ENCODE results near the gene GHRH.
A peak's percentile ranks its signal among the peaks of the same experiment; 100 is the strongest.

GHRH gene

DNA sequence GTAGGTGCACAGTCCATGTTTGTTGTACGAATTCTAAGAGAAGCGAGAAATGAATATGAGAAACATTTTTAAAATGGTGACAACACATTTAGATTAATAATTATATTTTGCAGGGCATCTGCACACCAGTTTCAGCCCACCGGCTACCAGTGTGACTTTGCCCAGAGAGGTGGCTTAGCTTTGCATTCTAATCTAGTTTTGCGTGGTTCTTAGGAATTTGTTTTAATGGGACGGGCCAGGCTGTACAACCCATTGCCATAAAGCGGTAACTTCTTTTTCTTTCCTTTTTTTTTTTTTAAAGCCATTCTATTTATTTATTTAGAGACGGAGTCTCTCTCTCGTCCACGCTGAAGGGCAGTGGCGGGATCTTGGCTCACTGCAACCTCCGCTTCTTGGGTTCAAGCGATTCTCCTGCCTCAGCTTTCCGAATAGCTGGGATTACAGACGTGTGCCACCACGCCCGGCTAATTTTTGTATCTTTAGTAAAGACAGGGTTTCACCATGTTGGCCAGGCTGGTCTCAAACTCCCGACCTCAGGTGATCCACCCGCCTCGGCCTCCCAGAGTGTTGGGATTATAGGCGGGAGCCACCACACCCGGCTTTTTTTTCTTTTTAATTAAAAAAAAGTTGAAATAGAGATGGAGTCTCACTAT lies 28.7 kb upstream of the GHRH start:
- DNase-seq, result no peak

DNA sequence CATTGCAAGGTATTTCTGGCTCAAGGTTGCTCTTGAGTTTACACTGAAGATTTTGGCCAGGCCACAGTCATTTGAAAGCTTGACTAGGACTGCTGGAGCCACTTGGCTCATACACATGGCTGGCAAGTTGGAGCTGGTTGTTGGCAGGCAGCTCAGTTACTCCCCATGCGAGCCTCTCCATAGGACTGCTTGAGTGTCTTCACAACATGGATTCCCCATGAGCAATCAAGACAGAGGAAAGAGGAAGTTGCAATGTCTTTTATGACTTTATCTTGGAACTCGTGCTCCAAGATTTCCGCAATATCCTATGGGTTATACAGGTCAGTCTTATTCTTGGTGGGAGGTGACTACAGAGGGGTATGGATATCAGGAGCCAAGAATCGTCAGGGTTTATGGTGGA lies 26.5 kb upstream of the GHRH start:
- no peak for DNase-seq

DNA sequence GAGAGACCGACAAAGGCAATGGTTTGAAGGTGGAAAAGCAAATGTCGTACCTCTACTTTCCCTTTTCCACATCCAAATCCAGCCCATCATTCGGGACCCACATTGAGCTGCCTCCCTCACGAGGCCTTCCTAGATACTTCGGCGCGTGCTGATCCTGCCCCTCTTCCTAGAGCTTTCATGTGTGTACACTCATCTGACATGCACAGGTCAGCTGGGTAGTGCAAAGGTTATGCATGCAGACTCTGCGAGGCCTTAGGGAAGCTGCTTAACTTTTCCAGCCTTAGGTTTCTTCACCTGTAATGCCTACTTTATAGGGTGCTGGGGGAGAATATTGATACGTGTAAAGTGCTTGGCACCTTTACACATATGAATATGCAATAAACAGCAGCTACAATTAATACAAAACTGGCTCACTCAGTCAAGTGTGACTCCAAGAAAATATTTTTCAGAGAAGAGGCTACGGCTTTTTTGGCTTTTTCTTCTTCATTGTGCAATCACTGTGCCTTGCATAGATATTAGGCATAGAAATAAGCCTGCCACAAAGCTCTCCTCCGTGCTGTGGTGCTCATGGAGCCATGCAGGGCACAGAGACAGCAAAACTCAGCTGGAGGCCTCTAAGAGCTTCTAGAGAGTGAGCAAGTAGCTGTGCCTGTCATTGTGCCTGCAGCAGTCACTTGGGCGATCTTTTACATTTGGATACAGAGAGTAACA lies 24.2 kb upstream of the GHRH start:
- no peak for DNase-seq

DNA sequence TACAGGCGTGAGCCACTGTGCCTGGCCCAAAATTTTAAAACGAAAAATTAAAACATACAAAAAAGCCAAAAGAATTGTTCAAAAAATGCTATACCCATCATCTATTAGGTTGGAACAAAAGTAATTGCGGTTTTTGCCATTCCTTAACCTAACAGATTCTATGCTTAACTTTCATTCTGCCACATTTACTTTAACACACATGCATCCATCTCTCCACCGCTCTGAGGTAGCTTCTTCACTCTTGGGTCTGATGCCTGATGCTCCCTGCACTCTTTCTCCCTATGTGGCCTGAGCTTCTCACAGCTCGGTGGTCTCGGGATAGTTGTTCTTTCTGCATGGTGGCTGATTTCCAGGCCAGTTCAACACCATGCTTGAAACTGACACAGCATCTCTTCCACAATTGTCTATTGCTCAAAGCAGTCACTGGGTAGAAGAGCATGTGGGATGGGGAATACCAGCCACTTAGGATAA lies 23.1 kb upstream of the GHRH start:
- no peak for DNase-seq

DNA sequence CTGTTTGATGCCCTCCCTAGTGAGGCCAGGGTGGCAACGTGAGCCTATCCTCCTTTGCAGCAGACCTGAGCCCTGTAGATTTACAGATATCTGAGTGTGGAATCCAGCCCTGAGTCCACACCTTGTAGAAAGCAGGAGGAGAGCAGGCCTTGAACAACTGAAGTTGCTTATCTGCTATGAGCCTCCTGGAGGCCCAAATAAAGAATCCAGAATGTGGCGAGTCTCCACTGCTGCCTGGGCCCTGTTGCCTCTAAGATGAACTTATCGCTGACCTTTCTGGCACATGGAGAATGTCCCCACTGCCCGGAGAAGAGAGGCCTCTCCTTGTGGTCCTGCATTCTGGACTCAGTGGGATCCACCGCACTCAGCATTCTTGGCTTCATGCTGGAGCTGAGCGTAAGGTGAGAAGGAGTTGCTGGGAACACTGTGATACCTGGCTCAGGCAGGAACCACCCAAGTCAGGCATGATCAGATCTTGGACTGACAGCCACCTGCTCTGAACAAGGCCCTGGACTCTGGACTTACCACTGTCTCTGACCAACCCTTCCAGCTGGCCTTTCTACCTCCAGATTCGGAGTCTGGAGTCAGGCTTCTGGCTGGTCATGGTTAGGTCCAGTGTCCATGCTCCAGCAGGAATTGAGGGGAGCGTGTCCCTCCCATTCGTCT lies 22.0 kb upstream of the GHRH start:
- DNase-seq, result no peak

DNA sequence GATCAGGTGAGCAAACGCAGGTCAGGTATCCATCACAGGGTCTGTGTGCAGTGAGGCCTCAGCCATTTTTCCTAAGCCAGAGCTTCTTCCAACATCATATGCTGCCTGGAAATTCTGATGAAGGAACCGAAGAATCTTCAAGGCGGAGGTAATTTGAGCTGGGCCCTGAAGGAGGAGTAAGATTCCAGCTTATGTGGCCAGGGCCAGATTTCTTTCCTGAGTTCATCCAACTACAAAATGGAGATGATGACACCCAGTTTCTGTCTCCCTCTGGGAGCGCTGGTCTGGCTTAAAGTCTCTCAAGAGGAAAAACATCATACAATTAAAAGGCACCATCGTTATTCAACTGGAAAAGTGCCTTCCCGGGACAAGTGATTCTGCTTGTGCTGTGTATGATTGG lies 20.9 kb upstream of the GHRH start:
- no peak for DNase-seq

DNA sequence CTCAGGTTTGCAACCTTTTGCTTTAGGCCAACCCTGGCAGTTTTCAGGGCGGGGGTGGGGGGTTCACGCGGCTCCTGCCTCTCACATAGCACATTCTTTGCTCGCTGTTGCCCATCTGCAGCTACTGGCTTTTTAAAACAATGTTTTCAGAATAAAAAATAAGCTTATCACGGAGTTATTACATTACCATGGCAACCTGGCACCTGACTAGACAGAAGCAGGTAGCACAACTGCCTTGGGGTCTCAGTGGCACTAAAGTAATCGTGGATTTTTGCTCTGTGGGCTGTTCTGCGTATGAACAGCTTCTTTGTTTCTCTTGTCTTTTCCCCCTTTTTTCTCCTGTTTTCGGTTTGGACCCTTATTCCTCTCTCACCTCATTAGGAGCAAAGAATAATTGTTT lies 18.8 kb upstream of the GHRH start:
- DNase-seq, result no peak

DNA sequence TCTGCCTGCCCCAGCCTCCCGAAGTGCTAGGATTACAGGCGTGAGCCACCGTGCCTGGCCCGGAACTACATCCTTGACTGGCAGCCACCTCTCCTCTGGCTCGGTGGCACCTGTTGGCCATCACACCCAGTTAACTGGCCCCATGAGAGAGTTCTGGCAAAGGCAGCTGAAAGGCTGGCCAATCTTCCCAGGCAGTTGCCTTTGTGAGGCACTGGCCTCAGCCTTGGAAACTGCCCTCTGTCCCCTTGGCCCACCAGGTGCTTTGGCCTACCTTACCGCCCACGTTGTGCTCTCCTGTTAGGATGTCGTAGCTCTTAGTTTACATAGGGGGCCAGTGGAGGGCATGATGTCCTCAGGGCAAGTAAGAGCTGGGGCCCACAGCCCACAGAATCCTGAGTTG lies 18.2 kb upstream of the GHRH start:
- DNase-seq, result no peak

DNA sequence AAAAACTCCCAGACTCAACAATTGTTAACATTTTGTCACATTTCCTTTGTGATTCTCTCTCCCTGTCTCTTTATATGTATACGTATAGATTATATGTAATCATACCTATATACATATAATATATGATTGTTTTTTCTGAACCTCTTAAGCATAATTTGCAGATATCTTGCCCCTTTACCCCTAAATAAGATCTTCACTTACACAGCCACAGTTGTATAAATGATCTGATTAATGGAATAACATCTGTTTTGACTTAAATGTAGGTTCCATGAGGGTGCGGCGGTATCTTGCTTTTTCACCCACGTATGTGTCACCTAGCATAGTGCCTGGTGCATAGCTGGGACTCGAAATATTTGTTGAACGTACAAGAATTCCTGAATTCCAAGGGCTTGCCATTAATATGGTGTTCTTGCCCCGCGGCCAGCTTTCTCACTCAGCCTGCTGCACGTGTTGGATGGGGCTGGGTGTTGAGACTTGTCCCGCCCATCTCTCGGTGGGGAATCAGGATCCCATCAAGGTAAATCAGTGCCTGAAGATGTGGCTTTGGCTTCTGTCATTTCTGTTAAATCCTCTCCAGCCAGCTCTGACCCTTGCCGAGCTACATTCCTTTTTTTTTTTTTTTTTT lies 17.5 kb upstream of the GHRH start:
- no peak for DNase-seq

DNA sequence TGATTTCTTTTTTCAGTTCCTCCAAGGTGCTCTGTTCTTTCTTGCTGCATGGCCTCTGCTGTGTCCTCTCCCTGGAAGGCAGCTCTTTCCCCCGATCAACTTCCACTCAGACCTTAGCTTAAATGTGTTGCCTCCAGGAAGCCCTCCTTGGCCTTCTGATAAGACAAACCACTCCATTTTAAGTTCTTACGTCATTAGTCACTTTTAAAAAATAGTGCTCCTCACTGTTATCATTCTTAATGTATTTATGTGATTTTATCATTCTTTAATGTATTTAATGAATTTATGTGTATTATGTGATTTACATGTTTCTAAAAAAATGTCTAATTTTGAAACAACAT lies 15.6 kb upstream of the GHRH start:
- no peak for DNase-seq

DNA sequence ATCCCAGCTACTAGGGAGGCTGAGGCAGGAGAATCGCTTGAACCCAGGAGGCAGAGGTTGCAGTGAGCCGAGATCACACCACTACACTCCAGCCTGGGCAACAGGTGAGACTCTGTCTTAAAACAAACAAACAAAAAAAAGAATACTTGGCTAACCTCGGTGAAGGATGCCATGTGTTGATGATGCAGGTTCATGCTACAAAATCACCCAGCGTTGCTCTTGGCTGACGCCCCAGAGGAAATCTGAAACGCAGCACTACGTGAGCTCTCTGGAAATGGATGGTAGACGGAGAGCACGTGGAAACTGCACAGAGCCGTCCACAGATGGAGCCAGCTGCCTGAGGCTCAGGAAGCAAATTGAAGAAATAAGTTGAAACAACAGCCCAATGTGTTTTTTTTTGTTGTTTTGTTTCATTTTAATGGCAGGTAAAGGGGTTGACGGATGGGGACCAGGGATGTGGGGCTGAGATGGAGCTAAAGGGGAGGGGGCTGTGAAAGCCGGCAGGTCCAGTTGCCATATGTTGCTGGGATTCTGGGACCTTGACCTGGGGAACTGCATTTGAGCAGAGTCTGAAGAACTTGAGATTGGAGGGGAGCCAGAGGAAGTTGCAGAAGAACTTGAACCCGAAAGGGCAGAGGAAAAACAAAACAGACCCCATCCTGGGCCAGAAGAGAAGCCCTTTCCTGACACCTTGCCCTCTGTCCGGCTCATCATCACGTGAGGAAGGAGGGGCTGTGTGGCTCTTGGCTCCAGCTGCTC lies 15.1 kb upstream of the GHRH start:
- no peak for DNase-seq

DNA sequence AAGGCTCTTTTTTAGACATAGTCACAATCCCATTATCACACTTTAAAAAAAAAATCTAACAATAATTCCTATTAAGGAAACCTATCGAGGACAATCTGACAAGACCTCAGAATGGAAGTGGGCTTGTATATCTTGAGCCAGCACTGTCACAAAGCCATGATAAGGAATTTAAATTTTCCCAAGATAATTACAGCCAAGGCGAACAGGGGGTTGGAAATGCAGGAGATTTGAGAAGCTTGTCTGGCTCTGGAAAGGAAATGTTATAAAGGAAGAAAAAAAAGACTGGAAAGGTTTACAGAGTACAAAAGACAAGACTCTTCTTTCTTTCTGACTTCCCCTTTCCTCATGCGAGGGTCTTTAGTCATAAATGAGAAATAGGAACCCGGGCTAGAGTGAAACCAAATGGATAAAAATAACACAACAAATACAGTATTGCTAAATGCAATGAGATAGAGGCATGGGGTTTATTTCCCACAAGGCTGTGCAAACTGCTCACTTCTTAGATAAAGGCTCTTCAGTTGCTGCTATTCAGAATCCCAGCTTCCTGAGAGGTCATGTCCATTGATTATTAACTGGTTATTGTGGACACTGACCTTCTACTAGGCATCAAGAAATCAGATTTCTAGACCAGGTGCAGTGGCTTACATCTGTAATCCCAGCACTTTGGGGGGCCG lies 13.4 kb upstream of the GHRH start:
- no peak for DNase-seq

DNA sequence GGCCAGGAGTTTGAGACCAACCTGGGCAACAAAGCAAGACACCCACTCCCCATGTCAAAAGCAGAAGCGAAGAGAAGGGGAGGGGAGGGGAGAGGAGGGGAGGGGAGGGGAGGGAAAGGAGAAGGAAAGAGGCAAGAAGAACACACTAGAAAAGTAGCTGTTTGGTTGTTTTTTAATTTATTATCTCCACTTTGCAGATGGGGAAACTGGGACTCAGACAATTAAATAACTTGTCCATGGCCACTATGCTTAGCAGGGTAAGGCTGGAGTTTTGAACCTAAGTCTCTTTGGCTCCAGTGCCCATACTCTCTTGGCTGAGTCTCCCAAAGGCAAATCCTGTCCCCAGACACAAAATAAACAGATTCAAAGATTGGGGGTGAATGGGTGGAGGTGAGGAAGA lies 12.4 kb upstream of the GHRH start:
- DNase-seq, result no peak

DNA sequence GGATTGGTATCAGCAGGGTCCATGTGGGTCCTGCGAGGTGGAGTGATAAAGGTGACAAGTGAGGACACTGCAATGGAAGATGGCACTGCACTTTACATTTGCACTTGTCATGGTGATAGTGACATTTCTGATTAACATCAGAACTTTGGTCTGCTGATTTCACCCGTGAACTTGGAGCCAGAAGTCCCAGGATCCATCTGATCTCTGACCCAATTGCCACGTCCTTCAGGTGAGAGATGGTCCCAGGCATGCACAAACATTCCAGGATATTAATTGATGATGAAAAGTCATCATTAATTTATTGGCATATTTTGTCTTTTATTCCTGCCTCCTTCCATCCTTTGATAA lies 9.8 kb upstream of the GHRH start:
- no peak for DNase-seq

DNA sequence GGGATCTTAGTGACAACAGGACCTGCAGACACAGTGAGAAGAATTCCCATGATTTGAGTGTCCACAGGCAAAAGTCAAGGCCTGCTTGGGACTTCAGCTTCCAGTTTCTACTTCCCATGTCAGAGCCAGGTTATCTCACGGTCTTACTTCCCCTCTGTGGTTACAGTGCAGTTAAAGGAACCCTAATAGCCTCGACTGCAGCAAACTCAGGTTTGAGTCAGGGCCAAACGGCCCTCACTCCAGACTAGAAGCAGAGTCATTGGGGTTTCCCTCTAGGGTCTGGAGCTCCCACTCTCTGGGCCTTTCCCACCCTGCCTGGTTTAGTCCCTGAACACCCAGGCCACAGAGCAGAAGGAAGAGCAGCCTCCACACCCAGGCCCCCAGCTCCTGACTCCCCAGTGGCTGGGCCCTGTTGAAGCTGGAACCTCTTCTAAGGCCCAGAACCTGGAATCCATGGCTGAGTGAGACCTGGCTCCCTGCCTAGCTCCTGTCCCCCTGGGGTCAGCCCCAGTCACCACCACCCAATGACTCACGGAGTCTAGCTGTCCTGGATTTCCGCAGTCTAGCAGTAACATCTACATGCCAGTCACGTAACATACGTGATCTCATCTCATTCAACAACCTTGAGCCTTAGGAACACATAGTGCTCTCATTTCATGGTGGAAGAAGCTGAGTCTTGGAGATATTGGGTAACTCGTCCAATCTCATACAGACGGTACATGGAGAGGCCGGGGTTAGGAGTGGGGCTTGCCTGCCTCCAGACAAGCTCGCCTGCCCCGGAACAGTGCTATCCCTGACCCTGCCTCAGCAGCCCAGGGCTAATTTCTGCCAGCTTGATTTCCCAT lies 9.2 kb upstream of the GHRH start:
- DNase-seq, result no peak

DNA sequence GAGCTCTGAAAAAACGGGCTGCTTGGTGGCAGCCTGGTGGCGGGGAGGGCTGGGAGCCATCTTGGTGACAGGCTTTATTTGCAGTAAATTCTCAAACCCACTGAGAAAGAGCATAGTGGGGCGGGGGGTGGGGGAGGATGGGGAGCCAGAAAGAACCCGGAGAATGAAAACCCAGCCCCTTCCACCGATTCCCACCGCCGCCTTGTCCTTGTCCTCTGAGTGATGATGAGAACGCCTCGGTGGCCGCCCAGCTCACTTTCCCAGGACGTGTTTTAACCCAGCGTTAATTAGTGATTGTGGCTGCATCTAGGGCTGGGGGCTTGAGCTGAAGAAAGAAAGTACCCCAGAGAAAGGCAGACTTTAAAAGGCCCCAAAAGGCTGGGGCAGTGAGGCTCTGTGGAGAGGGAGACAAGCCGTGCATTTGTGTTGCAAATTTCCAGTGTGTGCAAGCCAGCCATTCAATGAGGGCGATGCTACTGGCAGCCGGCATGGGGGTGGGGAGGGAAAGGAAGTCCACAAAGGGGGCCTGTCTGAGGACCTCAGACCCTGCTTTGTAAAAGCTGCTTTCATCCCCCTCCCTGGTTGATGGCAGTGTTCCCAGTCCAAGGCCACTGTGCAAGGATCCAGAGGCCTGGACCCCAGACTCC lies 6.2 kb upstream of the GHRH start:
- DNase-seq, result no peak

DNA sequence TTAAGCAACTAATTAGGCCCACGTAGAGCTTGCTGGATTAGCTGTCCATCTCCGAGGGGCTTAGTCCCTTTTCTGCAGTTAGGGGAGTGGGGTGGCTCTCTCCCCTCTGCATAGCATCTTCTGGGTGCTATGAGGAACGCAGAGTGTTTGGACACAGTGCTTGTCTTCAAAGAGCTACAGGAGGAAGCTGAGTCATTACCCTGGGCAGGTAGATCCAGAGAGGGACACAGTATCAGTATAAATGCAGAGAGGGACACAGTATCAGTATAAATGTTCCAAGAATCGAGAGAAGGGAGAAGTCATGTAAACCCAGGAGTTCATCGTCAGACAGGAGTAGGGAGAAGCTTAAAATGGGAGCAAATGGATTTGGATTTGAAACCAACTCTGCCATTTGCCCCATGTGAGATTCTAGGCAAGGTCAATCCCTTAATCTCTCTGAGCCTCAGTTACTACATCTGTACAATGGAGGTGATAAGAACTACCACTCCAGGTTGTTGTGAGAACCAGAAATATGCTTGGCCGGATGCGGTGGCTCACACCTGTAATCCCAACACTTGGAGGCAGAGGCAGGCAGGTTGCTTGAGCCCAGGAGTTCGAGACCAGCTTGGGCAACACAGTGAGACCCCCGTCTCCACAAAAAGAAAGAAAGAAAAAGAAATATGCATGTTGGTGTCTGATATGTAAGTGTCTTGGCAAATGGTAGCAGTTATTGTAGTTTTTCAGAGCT lies 5.5 kb upstream of the GHRH start:
- no peak for DNase-seq

DNA sequence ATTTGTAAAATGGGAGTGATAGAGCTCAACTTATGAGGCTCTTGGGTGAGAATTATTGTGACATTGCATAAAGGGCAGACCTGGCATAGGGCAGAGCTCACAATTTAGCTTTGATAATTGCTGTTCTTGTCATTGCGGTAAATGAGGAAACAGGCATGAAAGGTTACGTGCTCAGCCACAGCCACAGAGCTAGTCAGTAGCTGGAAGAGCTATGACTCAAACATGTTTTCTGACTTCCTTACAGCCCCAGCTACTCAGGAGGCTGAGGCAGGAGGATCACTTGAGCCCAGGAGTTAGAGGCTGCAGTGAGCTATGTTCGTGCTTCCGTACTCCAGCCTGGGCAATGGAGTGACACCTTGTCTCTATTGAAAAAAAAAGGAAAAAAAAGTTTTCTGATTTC lies 3.5 kb upstream of the GHRH start:
- peak; percentile 46 for DNase-seq

DNA sequence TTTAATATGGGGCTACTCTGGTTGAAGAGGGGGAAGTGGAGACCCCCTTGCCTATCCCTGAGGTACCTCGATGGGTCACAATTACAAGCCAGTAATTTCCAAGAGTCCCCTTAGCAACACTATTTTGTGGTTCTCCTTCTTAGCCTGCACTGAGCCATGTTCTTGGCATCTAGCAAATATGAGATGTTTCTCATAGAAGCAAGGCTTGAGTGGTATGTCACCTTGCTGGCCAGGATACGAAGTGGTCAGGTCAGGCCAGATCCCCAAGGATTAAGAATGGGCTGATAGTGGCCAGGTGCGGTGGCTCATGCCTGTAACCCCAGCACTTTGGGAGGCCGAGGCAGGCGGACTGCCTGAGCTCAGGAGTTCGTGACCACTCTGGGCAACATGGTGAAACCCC lies 2.1 kb upstream of the GHRH start:
- no peak for DNase-seq

DNA sequence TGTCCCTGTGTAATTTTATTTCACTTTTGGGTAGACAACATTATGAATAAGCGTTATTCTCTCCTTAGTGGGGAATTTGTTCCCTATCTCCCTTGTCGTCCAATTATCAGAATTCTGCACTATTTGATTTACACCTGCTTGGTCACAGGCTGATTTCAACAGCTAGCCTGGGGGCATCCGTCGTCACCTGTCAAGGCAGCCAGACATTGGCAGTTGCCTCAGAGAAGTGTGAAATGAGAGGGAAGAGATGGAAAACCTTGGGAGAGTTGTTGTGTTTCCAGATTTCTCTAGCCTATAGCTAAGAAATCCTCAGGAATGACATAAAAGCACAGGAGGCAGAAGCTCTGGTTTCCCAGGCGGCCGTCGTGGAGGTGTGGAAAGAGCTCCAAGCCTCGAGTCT lies 891 bp upstream of the GHRH start:
- DNase-seq, result no peak

DNA sequence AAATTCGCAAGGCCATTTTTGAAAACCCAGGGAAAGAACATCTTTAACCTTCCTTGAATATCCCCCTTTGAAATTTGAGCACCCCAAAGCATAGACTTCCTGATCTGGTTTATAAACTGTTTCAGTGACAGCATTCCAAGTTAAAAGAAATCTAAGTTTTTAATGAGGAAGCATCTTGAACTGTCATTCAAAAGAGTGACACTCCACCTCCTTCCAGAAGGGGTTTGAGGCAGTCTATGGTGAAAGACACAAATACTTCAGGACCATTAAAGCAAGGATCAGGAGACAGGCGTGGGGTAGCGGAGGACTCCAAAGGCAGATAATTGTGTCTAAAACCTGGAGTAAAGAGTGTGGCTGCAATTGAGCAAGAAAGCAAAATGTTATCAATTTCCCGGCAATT lies 691 bp downstream of the GHRH start:
- no peak for DNase-seq

All from activated CD4-positive, alpha-beta T cell treated with anti-CD3 and anti-CD28 coated beads, Interleukin-2, amount 50 U/mL, for 16 hours (primary cell).